ENCODE results near the gene ZNF528.

ZNF528 gene

GRCh38 chr19:52444506-52444905 is 46.9 kb downstream of the ZNF528 start:
- no peaks in the 10 kb centered on the region for H3K27me3 ChIP-seq (ENCODE audit: insufficient read depth, poor library complexity, severe bottlenecking)
- DNase-seq (ENCODE audit: low read depth in 1 of 2, low spot score in 1 of 2): no peak
- TF ChIP-seq REST (IDR thresholded peaks at IDR 0.05; ENCODE audit: insufficient replicate concordance, low read depth): no peak
- no peak for TF ChIP-seq SPI1 (IDR thresholded peaks at IDR 0.05; ENCODE audit: borderline replicate concordance, low read depth)
- TF ChIP-seq GABPA (IDR thresholded peaks at IDR 0.05; ENCODE audit: low read depth): no peak
- TF ChIP-seq POLR2AphosphoS5 (IDR thresholded peaks at IDR 0.05; ENCODE audit: low read depth): no peak
- no peak for TF ChIP-seq CTCF (IDR thresholded peaks at IDR 0.05; ENCODE audit: insufficient read depth, low read length)
- H3K4me3 ChIP-seq (replicated peaks; ENCODE audit: insufficient read depth, low read length): no peak overlapping the region
- no peak overlapping the region for H3K27ac ChIP-seq (replicated peaks)

GRCh38 chr19:52451241-52451640 is 53.6 kb downstream of the ZNF528 start:
- DNase-seq (ENCODE audit: low read depth in 1 of 2, low spot score in 1 of 2): no peak
- Histone ChIP-seq H3K27me3 (ENCODE audit: insufficient read depth, poor library complexity, severe bottlenecking) (no peaks in the 10 kb centered on the region), H3K27ac (replicated peaks) (no peak overlapping the region), H3K4me3 (replicated peaks; ENCODE audit: insufficient read depth, low read length) (no peak overlapping the region)
- TF ChIP-seq POLR2AphosphoS5 (IDR thresholded peaks at IDR 0.05; ENCODE audit: low read depth) (no peak), CTCF (IDR thresholded peaks at IDR 0.05; ENCODE audit: insufficient read depth, low read length) (no peak), GABPA (IDR thresholded peaks at IDR 0.05; ENCODE audit: low read depth) (no peak), SPI1 (IDR thresholded peaks at IDR 0.05; ENCODE audit: borderline replicate concordance, low read depth) (no peak), REST (IDR thresholded peaks at IDR 0.05; ENCODE audit: insufficient replicate concordance, low read depth) (no peak)

- Histone ChIP-seq H3K27me3 (ENCODE audit: insufficient read depth, poor library complexity, severe bottlenecking) (no peaks in the 10 kb centered on the region), H3K27ac (replicated peaks) (peak within 1 kb of the TSS; percentile 41), H3K4me3 (replicated peaks; ENCODE audit: insufficient read depth, low read length) (peak within 1 kb of the TSS; percentile 39)
- no peak for TF ChIP-seq REST (IDR thresholded peaks at IDR 0.05; ENCODE audit: insufficient replicate concordance, low read depth)
- TF ChIP-seq POLR2AphosphoS5 (IDR thresholded peaks at IDR 0.05; ENCODE audit: low read depth): no peak; the same call in 1 of the 2 replicates
- peak; percentile 95 for TF ChIP-seq GABPA (IDR thresholded peaks at IDR 0.05; ENCODE audit: low read depth)
- no peak for TF ChIP-seq SPI1 (IDR thresholded peaks at IDR 0.05; ENCODE audit: borderline replicate concordance, low read depth)
- no peak for TF ChIP-seq CTCF (IDR thresholded peaks at IDR 0.05; ENCODE audit: insufficient read depth, low read length)
- peak; percentile 62 to 91 for DNase-seq (ENCODE audit: low read depth in 1 of 2, low spot score in 1 of 2)
These were observed 55.9 kb downstream of the ZNF528 start, which contains the start of gene ZNF578 for GRCh38 chr19:52453324-52454094. ZNF578 (plus strand) TSS chr19:52453553; CDS start chr19:52501846, 48,293 bp downstream.

Data from HL-60 (cell line).